Measurements from ENCODE around the gene MIDN.

- TF ChIP-seq CTCF (IDR thresholded peaks at IDR 0.05) (no peak), POLR2A (IDR thresholded peaks at IDR 0.05) (no peak)
Observed at GRCh38 chr19:1307320-1307719, 58.9 kb downstream of the MIDN start.
